Measurements from ENCODE around the gene GNAL.
A peak's percentile ranks its signal among the peaks of the same experiment; 100 is the strongest.

Gene GNAL

GRCh38 chr18:11859282-11859830 lies 170.3 kb downstream of the GNAL start:
- Histone ChIP-seq H3K4me3 (ENCODE audit: low read depth in 1 of 2, low read length in 2 of 2) (no peak overlapping the region), H3K4me2 (ENCODE audit: insufficient read depth, low read length) (no peak overlapping the region), H2AFZ (ENCODE audit: low read depth, low read length) (no peak overlapping the region), H3K9me3 (ENCODE audit: insufficient read depth, low read length, severe bottlenecking) (no peaks in the 10 kb centered on the region), H3K27ac (ENCODE audit: low read length) (no peak overlapping the region), H3K27me3 (ENCODE audit: insufficient read depth, low read length, poor library complexity) (no peaks in the 10 kb centered on the region), H4K20me1 (ENCODE audit: insufficient read depth, low read length) (no peaks in the 10 kb centered on the region; the same call in 1 of the 2 replicates), H3K79me2 (ENCODE audit: insufficient read depth, low read length) (no peaks in the 10 kb centered on the region), H3K4me1 (ENCODE audit: insufficient read depth, low read length) (no peaks in the 10 kb centered on the region), H3K36me3 (ENCODE audit: insufficient read depth, low read length) (no peaks in the 10 kb centered on the region), H3K9ac (ENCODE audit: low read depth, low read length) (no peak overlapping the region)
- ATAC-seq (ENCODE audit: insufficient read depth, low read depth) (no peak), DNase-seq (no peak)
- TF ChIP-seq EZH2 (IDR thresholded peaks at IDR 0.05; ENCODE audit: borderline replicate concordance, low read depth, low read length, severe bottlenecking) (no peak), CTCF (IDR thresholded peaks at IDR 0.05; ENCODE audit: borderline replicate concordance, extremely low read depth, low read length, poor library complexity, severe bottlenecking) (no peak)

DNA sequence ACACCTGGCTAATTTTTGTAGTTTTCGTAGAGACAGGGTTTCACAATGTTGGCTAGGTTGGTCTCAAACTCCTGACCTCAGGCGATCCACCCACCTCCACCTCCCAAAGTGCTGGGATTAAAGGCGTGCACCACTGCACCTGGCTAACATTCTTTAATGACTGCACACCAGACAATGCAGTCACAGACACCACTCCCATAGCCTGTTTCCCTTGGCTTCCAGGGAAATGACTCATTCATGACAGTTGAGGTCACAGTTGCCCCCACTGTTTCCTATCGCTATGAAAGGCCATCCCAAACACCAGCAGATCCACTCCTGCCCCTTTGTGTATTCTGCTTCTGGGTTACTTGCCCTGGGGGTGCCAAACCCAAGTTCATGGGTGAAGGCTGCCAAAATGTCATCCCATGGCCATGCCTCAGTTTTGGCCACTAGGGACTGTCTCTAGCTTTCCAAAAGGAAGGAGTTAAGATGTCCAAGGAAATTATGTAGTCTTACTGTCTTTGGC lies 170.9 kb downstream of the GNAL start:
- no peak overlapping the region for H2AFZ ChIP-seq (ENCODE audit: low read depth, low read length)
- no peak overlapping the region for H3K9ac ChIP-seq (ENCODE audit: low read depth, low read length)
- H3K4me3 ChIP-seq (ENCODE audit: low read depth in 1 of 2, low read length in 2 of 2): no peak overlapping the region
- no peaks in the 10 kb centered on the region for H3K9me3 ChIP-seq (ENCODE audit: insufficient read depth, low read length, severe bottlenecking)
- H3K4me1 ChIP-seq (ENCODE audit: insufficient read depth, low read length): no peaks in the 10 kb centered on the region
- H3K79me2 ChIP-seq (ENCODE audit: insufficient read depth, low read length): no peaks in the 10 kb centered on the region
- no peaks in the 10 kb centered on the region for H3K36me3 ChIP-seq (ENCODE audit: insufficient read depth, low read length)
- ATAC-seq (ENCODE audit: insufficient read depth, low read depth): 0 out of 3 replicates have a peak, but pooled peaks have one; percentile 9
- H4K20me1 ChIP-seq (ENCODE audit: insufficient read depth, low read length): no peaks in the 10 kb centered on the region; the same call in 1 of the 2 replicates
- TF ChIP-seq CTCF (IDR thresholded peaks at IDR 0.05; ENCODE audit: borderline replicate concordance, extremely low read depth, low read length, poor library complexity, severe bottlenecking): no peak
- no peak for TF ChIP-seq EZH2 (IDR thresholded peaks at IDR 0.05; ENCODE audit: borderline replicate concordance, low read depth, low read length, severe bottlenecking)
- no peak for DNase-seq
- H3K4me2 ChIP-seq (ENCODE audit: insufficient read depth, low read length): no peak overlapping the region
- H3K27me3 ChIP-seq (ENCODE audit: insufficient read depth, low read length, poor library complexity): no peaks in the 10 kb centered on the region
- no peak overlapping the region for H3K27ac ChIP-seq (ENCODE audit: low read length)

DNA sequence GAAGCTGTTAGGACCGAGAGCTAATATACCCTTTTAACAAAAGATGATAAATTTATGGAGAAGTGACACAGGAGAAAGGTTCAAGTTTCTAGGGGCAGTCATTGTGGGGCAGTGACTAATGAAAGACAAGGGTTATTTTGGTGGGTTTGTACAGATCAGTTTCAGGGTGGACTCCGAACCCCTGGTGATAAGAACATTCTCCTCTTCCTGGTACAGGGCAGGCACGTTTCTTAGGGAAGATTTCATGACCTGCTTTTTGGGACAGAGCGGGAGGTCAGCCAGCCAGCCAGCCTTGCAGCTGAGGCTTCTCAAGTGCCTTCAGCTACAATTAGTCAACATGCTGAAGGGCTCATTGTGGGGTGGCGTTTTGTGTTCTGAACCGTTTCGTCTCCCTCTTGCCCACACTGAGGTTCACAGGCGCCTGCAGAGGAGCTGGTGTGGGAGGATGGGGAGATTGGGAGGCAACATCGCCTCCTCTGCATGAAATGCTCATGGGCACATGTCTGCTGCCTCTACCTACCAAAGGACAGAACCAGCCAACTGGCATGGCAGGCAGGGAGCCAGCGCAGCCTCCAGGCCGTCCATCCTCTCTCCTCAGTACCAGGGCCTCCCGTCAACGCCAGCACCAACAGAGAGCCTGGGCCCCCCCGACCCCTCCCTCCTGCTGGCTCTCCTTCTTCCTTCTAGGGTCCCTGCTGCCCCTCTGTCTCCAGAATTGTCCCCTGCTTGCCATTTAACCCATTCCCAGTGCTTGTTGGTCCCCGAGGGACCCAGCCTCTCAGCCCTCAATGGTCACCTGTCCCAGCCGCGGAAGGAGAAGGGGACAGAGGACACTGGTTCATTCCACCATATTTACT lies 171.8 kb downstream of the GNAL start:
- Histone ChIP-seq H3K36me3 (ENCODE audit: insufficient read depth, low read length) (no peaks in the 10 kb centered on the region), H3K4me2 (ENCODE audit: insufficient read depth, low read length) (no peak overlapping the region), H3K4me3 (ENCODE audit: low read depth in 1 of 2, low read length in 2 of 2) (no peak overlapping the region), H4K20me1 (ENCODE audit: insufficient read depth, low read length) (no peaks in the 10 kb centered on the region), H3K27me3 (ENCODE audit: insufficient read depth, low read length, poor library complexity) (no peaks in the 10 kb centered on the region), H3K9me3 (ENCODE audit: insufficient read depth, low read length, severe bottlenecking) (no peaks in the 10 kb centered on the region), H3K9ac (ENCODE audit: low read depth, low read length) (no peak overlapping the region), H3K27ac (ENCODE audit: low read length) (no peak overlapping the region), H3K79me2 (ENCODE audit: insufficient read depth, low read length) (no peaks in the 10 kb centered on the region), H3K4me1 (ENCODE audit: insufficient read depth, low read length) (no peaks in the 10 kb centered on the region), H2AFZ (ENCODE audit: low read depth, low read length) (no peak overlapping the region; the same call in 1 of the 2 replicates)
- no peak for TF ChIP-seq CTCF (IDR thresholded peaks at IDR 0.05; ENCODE audit: borderline replicate concordance, extremely low read depth, low read length, poor library complexity, severe bottlenecking)
- no peak for TF ChIP-seq EZH2 (IDR thresholded peaks at IDR 0.05; ENCODE audit: borderline replicate concordance, low read depth, low read length, severe bottlenecking)
- ATAC-seq (ENCODE audit: insufficient read depth, low read depth): no peak
- no peak for DNase-seq

All from DND-41 (cell line).